ENCODE measurements around the gene PSMC3. TPM values are rescaled to one million over a fixed set of nuclear protein-coding genes. Genes with fewer than 3 reads are reported as not detected.

PSMC3 gene
- total and polyA plus RNA-seq, 8 donors, result 86.7 to 163 (median 130) TPM

GRCh38 chr11:47468598-47469214 is 42.5 kb upstream of the PSMC3 start:
- ATAC-seq (peak; percentile 18), DNase-seq (no peak)
- Histone ChIP-seq H3K9me3 (no peaks in the 10 kb centered on the region), H3K4me3 (no peak overlapping the region), H3K27ac (peak overlapping the region; percentile 0 to 28), H3K27me3 (no peaks in the 10 kb centered on the region), H3K4me1 (peaks cover 6 to 21% of the 10 kb centered on the region in 2 donors), H3K36me3 (peaks cover 0 to 96% of the 10 kb centered on the region in 2 donors)
- intact Hi-C loops (cut with DNase I), result no loop called here
- no peak for TF ChIP-seq CTCF (IDR thresholded peaks at IDR 0.05)

GRCh38 chr11:47467357-47467756 is 41.1 kb upstream of the PSMC3 start:
- Histone ChIP-seq H3K27ac (peak overlapping the region in 1 of 2 donors; percentile 60), H3K9me3 (no peaks in the 10 kb centered on the region), H3K27me3 (no peaks in the 10 kb centered on the region), H3K36me3 (peaks cover 0 to 90% of the 10 kb centered on the region in 2 donors), H3K4me1 (peaks cover 6 to 21% of the 10 kb centered on the region in 2 donors), H3K4me3 (no peak overlapping the region)
- intact Hi-C loops (cut with DNase I), result no loop called here
- TF ChIP-seq CTCF (IDR thresholded peaks at IDR 0.05), result no peak
- DNase-seq (no peak), ATAC-seq (no peak)

GRCh38 chr11:47466701-47467250 is 40.5 kb upstream of the PSMC3 start:
- ATAC-seq (peak; percentile 28), DNase-seq (peak in 2 of 4 donors; percentile 29 to 54)
- intact Hi-C loops (cut with DNase I), result no loop called here

GRCh38 chr11:47466201-47466600 is 40.0 kb upstream of the PSMC3 start:
- ATAC-seq (no peak), DNase-seq (peak in 1 of 4 donors; percentile 37)
- Histone ChIP-seq H3K27ac (peak overlapping the region; percentile 21 to 60), H3K4me1 (peaks cover 6 to 21% of the 10 kb centered on the region in 2 donors), H3K4me3 (no peak overlapping the region), H3K36me3 (peaks cover 0 to 86% of the 10 kb centered on the region in 2 donors), H3K27me3 (no peaks in the 10 kb centered on the region), H3K9me3 (no peaks in the 10 kb centered on the region)
- no peak for TF ChIP-seq CTCF (IDR thresholded peaks at IDR 0.05)
- intact Hi-C loops (cut with DNase I), result no loop called here

More at GRCh38 chr11:47466701-47467250, 40.5 kb upstream of the PSMC3 start:
- H3K36me3 ChIP-seq, result peaks cover 0 to 90% of the 10 kb centered on the region in 2 donors
- H3K27me3 ChIP-seq, result no peaks in the 10 kb centered on the region
- no peak overlapping the region for H3K4me3 ChIP-seq
- peak overlapping the region; percentile 1 to 60 for H3K27ac ChIP-seq
- no peak for TF ChIP-seq CTCF (IDR thresholded peaks at IDR 0.05)
- peaks cover 6 to 21% of the 10 kb centered on the region in 2 donors for H3K4me1 ChIP-seq
- H3K9me3 ChIP-seq, result no peaks in the 10 kb centered on the region

GRCh38 chr11:47464483-47464882 is 38.2 kb upstream of the PSMC3 start:
- peaks cover 0 to 76% of the 10 kb centered on the region in 2 donors for H3K36me3 ChIP-seq
- ATAC-seq, result peak; percentile 55
- TF ChIP-seq CTCF (IDR thresholded peaks at IDR 0.05), result no peak
- peaks cover 6 to 21% of the 10 kb centered on the region in 2 donors for H3K4me1 ChIP-seq
- intact Hi-C loops (cut with DNase I), result no loop called here
- no peak overlapping the region for H3K27ac ChIP-seq
- H3K4me3 ChIP-seq, result no peak overlapping the region
- H3K9me3 ChIP-seq, result no peaks in the 10 kb centered on the region
- no peak for DNase-seq
- no peaks in the 10 kb centered on the region for H3K27me3 ChIP-seq
